Fibroblast of lung (primary cell): ENCODE results near the gene RHOJ. TPM values are rescaled to one million over a fixed set of nuclear protein-coding genes. Genes with fewer than 3 reads are reported as not detected.
"Not testable (repeated sequence)": the region's sequence is repeated elsewhere in the genome, so short reads cannot be mapped to it uniquely, and the experiment has no call there.

Source experiments
- DNase-seq, 2 donors: peaks; one replicate each; pipeline versions ENCODE4 v3.0.0 to v3.0.0-alpha.2; 2010; ENCODE audit warnings: low read depth in 2 of 2
- H2AFZ ChIP-seq: 2 replicates; pipeline ENCODE4 v1.5.1; 2012; ENCODE audit warnings: low read length, control low read depth, inconsistent platforms
- H3K27ac ChIP-seq: 2 replicates; pipeline ENCODE4 v1.5.1; 2011; ENCODE audit warnings: low read length, control low read depth; ENCODE audit not compliant: insufficient read depth
- H3K27me3 ChIP-seq: 2 replicates; pipeline ENCODE4 v1.5.1; 2011; ENCODE audit warnings: mild to moderate bottlenecking, low read length; ENCODE audit not compliant: control insufficient read depth, insufficient read depth
- H3K36me3 ChIP-seq: 2 replicates; pipeline ENCODE4 v1.5.1; 2011; ENCODE audit warnings: low read length; ENCODE audit not compliant: control insufficient read depth, insufficient read depth
- H3K4me1 ChIP-seq: 2 replicates; pipeline ENCODE4 v1.5.1; 2011; ENCODE audit warnings: low read length; ENCODE audit not compliant: control insufficient read depth, insufficient read depth; ENCODE audit errors: extremely low read depth
- H3K4me2 ChIP-seq: 2 replicates; pipeline ENCODE4 v1.5.1; 2011; ENCODE audit warnings: low read length, control low read depth; ENCODE audit not compliant: insufficient read depth; ENCODE audit errors: extremely low read depth
- H3K4me3 ChIP-seq, 4 experiments: fragments of 200-600 bp in 1 of 4; sonication (generic) in 1 of 4; replicated peaks in 1 of 4; 2 replicates each; pipeline ENCODE4 v1.5.1; 2011 to 2016; ENCODE audit warnings: low read length in 4 of 4, low read depth in 3 of 4, mild to moderate bottlenecking in 3 of 4, control low read depth in 2 of 4, inconsistent platforms in 1 of 4, mixed read lengths in 1 of 4; ENCODE audit not compliant: insufficient read depth in 1 of 4; ENCODE audit errors: control extremely low read depth in 1 of 4
- H3K79me2 ChIP-seq: 2 replicates; pipeline ENCODE4 v1.5.1; 2012; ENCODE audit warnings: mild to moderate bottlenecking, low read length, inconsistent platforms; ENCODE audit not compliant: control insufficient read depth, insufficient read depth
- H3K9ac ChIP-seq: 2 replicates; pipeline ENCODE4 v1.5.1; 2011; ENCODE audit warnings: mild to moderate bottlenecking, low read length, control low read depth; ENCODE audit not compliant: insufficient read depth
- H3K9me3 ChIP-seq: 2 replicates; pipeline ENCODE4 v1.5.1; 2012; ENCODE audit warnings: low read depth, low read length; ENCODE audit not compliant: control insufficient read depth, insufficient read depth
- H4K20me1 ChIP-seq: 2 replicates; pipeline ENCODE4 v1.5.1; 2011; ENCODE audit warnings: low read length; ENCODE audit not compliant: control insufficient read depth, insufficient read depth; ENCODE audit errors: extremely low read depth
- EZH2 ChIP-seq: IDR thresholded peaks from 2 replicates; pipeline ENCODE4 v1.5.1; 2012; ENCODE audit warnings: low read length, control low read depth, mild to moderate bottlenecking; ENCODE audit errors: missing control alignments
- polyA plus RNA-seq, 2 donors: library from polyadenylated mRNA; depleted of rRNA in 1 of 2; stranded (reverse) in 1 of 2; unstranded in 1 of 2; fragments of >200 nt; gene quantifications; 2 replicates each; pipeline ENCODE4 v1.2.1, GENCODE V29; 2011 to 2012; ENCODE audit warnings: missing spikeins in 1 of 2
- total RNA-seq: library from RNA; depleted of rRNA; stranded (reverse); fragments of >200 nt; gene quantifications from 2 replicates; pipeline ENCODE4 v1.2.1, GENCODE V29; 2014
- TF ChIP-seq, protein P1 (sequence below), 2 donors: IDR thresholded peaks in 1 of 2; conservative IDR thresholded peaks in 1 of 2; 1 replicate in 1 of 2; 2 replicates in 1 of 2; pipeline ENCODE4 v1.5.1; 2011 to 2012; ENCODE audit warnings: low read length in 2 of 2, control low read depth in 1 of 2, inconsistent platforms in 1 of 2, low read depth in 1 of 2, mild to moderate bottlenecking in 1 of 2

The RHOJ gene
- total and polyA plus RNA-seq, 2 donors (not counting 1 experiment from before 2014, with no cell fraction given) = 1.2 to 10.4 TPM

DNA sequence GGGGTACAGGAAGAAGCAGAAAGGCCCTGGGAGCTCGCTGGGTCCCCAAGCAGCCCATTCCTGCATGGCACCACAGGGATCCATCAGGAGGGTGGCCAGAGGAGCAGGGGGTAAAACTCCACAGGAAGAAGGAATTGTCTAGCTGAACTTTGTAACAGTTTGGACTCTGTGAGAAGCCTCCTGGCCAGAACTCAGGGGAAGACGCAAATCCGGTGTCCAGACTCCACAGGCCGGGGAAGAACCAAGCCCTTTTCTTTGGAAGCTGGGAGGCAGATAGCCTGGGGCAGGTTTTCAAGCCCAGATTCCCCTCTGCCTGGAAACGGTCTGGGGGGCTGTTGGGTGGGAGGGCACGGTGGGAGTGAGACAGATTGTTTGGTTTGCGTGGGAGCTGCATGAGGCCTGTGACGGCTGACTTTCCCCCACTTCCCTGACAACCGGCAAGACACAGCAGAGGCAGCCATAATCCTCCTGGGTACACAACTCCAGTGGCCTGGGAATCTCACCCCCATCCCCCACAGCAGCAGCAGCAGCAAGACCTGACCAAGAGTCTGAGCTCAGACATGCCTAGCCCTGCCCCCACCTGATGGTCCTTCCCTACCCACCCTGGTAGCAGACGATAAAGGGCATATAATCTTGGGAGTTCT, 97.8 kb downstream of the RHOJ start:
- no peaks in the 10 kb centered on the region for H3K36me3 ChIP-seq
- H3K4me3 ChIP-seq = no peak overlapping the region
- no peak overlapping the region for H3K4me2 ChIP-seq
- TF ChIP-seq, protein P1, sequence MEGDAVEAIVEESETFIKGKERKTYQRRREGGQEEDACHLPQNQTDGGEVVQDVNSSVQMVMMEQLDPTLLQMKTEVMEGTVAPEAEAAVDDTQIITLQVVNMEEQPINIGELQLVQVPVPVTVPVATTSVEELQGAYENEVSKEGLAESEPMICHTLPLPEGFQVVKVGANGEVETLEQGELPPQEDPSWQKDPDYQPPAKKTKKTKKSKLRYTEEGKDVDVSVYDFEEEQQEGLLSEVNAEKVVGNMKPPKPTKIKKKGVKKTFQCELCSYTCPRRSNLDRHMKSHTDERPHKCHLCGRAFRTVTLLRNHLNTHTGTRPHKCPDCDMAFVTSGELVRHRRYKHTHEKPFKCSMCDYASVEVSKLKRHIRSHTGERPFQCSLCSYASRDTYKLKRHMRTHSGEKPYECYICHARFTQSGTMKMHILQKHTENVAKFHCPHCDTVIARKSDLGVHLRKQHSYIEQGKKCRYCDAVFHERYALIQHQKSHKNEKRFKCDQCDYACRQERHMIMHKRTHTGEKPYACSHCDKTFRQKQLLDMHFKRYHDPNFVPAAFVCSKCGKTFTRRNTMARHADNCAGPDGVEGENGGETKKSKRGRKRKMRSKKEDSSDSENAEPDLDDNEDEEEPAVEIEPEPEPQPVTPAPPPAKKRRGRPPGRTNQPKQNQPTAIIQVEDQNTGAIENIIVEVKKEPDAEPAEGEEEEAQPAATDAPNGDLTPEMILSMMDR (conservative IDR thresholded peaks at IDR 0.05 in 1 of 2, IDR thresholded peaks at IDR 0.05 in 1 of 2; ENCODE audit: low read depth in 1 of 2, low read length in 2 of 2) = no peak
- no peak for TF ChIP-seq EZH2
- no peak overlapping the region for H3K27ac ChIP-seq
- no peaks in the 10 kb centered on the region for H3K9me3 ChIP-seq
- H4K20me1 ChIP-seq = no peaks in the 10 kb centered on the region
- H2AFZ ChIP-seq = no peak overlapping the region
- H3K27me3 ChIP-seq = no peaks in the 10 kb centered on the region
- H3K4me1 ChIP-seq = no peaks in the 10 kb centered on the region
- no peak overlapping the region for H3K9ac ChIP-seq
- H3K79me2 ChIP-seq = no peaks in the 10 kb centered on the region
- DNase-seq = no peak

DNA sequence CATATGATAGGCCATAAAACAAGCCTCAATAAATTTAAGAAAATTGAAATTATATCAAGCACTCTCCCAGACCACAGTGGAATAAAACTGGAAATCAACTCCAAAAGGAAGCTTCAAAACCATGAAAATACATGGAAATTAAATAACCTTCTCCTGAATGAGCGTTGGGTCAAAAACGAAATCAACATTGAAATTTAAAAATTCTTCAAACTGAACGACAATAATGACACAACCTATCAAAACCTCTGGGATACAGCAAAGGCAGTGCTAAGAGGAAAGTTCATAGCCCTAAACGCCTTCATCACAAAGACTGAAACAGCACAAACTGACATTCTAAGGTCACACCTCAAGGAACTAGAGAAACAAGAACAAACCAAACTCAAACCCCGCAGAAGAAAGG, 100.2 kb downstream of the RHOJ start:
- not testable (repeated sequence) for H3K27ac ChIP-seq, H3K4me2 ChIP-seq, H3K9ac ChIP-seq, H2AFZ ChIP-seq, H4K20me1 ChIP-seq, H3K36me3 ChIP-seq, H3K27me3 ChIP-seq, DNase-seq, H3K79me2 ChIP-seq, H3K4me3 ChIP-seq, H3K4me1 ChIP-seq, H3K9me3 ChIP-seq

DNA sequence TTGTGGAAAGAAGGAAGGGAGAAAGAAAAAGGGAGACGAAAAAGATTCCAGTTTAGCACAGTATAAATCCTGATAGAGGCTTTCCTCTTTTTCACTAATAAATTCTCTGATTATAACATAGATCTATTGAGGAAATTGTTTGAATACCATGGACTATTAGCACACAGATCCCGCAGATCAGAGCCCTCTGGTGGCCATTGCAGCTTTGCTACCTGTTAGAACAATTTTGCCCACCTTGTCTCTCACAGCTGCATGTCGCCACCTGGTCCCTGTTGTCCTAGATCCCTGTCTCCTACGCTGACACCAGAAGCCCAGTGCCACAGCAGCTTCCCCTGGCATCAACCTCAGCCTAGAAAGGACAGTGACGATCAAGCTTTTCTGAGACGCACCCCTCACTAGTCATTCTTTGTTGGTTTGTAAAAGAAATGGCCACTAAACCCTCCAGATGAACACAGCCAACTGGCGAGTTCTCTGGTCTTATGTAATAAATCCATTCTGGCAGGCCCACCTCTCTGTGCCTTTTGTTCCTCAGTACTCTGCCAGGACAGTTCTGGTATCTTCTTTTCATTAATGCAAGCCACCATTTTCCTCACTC, 104.6 kb downstream of the RHOJ start:
- H3K4me3 ChIP-seq = no peak overlapping the region
- H3K9ac ChIP-seq = no peak overlapping the region
- TF ChIP-seq EZH2 = no peak
- TF ChIP-seq, protein P1 (conservative IDR thresholded peaks at IDR 0.05 in 1 of 2, IDR thresholded peaks at IDR 0.05 in 1 of 2; ENCODE audit: low read depth in 1 of 2, low read length in 2 of 2) = peak; percentile 52 to 58
- no peaks in the 10 kb centered on the region for H3K4me1 ChIP-seq
- no peak overlapping the region for H3K27ac ChIP-seq
- peak; percentile 17 to 28 for DNase-seq
- no peaks in the 10 kb centered on the region for H3K36me3 ChIP-seq
- no peaks in the 10 kb centered on the region for H3K9me3 ChIP-seq
- H3K79me2 ChIP-seq = no peaks in the 10 kb centered on the region
- no peak overlapping the region for H3K4me2 ChIP-seq
- no peaks in the 10 kb centered on the region for H3K27me3 ChIP-seq
- H2AFZ ChIP-seq = no peak overlapping the region
- no peaks in the 10 kb centered on the region for H4K20me1 ChIP-seq
